ENCODE measurements around the gene ATG14. TPM values are rescaled to one million over a fixed set of nuclear protein-coding genes. Genes with fewer than 3 reads are reported as not detected.

ATG14 gene
- total RNA-seq, 1 donor from 2014 or later, result 12.1 TPM

- TF ChIP-seq CTCF (IDR thresholded peaks at IDR 0.05; ENCODE audit: insufficient read depth, low read length, poor library complexity, severe bottlenecking), result no peak
- Histone ChIP-seq H3K27me3 (ENCODE audit: control insufficient read depth, insufficient read depth, low read length) (no peaks in the 10 kb centered on the region), H3K4me3 (ENCODE audit: low read depth, low read length) (no peak overlapping the region), H3K36me3 (ENCODE audit: control insufficient read depth, insufficient read depth, low read length) (no peaks in the 10 kb centered on the region)
- no peak for DNase-seq (ENCODE audit: low read depth)
Observed at GRCh38 chr14:55451950-55452349, 40.3 kb upstream of the ATG14 start.

- Histone ChIP-seq H3K36me3 (ENCODE audit: control insufficient read depth, insufficient read depth, low read length) (no peaks in the 10 kb centered on the region), H3K27me3 (ENCODE audit: control insufficient read depth, insufficient read depth, low read length) (no peaks in the 10 kb centered on the region), H3K4me3 (ENCODE audit: low read depth, low read length) (no peak overlapping the region)
- no peak for DNase-seq (ENCODE audit: low read depth)
- TF ChIP-seq CTCF (IDR thresholded peaks at IDR 0.05; ENCODE audit: insufficient read depth, low read length, poor library complexity, severe bottlenecking), result no peak
Observed at GRCh38 chr14:55451398-55451797, 39.8 kb upstream of the ATG14 start.

- Histone ChIP-seq H3K4me3 (ENCODE audit: low read depth, low read length) (no peak overlapping the region), H3K27me3 (ENCODE audit: control insufficient read depth, insufficient read depth, low read length) (no peaks in the 10 kb centered on the region), H3K36me3 (ENCODE audit: control insufficient read depth, insufficient read depth, low read length) (no peaks in the 10 kb centered on the region)
- DNase-seq (ENCODE audit: low read depth), result no peak
- no peak for TF ChIP-seq CTCF (IDR thresholded peaks at IDR 0.05; ENCODE audit: insufficient read depth, low read length, poor library complexity, severe bottlenecking)
Observed at GRCh38 chr14:55450987-55451386, 39.4 kb upstream of the ATG14 start.

GRCh38 chr14:55450539-55450938, 38.9 kb upstream of the ATG14 start:
- H3K4me3 ChIP-seq (ENCODE audit: low read depth, low read length), result no peak overlapping the region
- DNase-seq (ENCODE audit: low read depth), result no peak
- H3K27me3 ChIP-seq (ENCODE audit: control insufficient read depth, insufficient read depth, low read length), result no peaks in the 10 kb centered on the region
- no peaks in the 10 kb centered on the region for H3K36me3 ChIP-seq (ENCODE audit: control insufficient read depth, insufficient read depth, low read length)
- no peak for TF ChIP-seq CTCF (IDR thresholded peaks at IDR 0.05; ENCODE audit: insufficient read depth, low read length, poor library complexity, severe bottlenecking)

GRCh38 chr14:55450124-55450523, 38.5 kb upstream of the ATG14 start:
- TF ChIP-seq CTCF (IDR thresholded peaks at IDR 0.05; ENCODE audit: insufficient read depth, low read length, poor library complexity, severe bottlenecking), result no peak
- H3K4me3 ChIP-seq (ENCODE audit: low read depth, low read length), result no peak overlapping the region
- H3K36me3 ChIP-seq (ENCODE audit: control insufficient read depth, insufficient read depth, low read length), result no peaks in the 10 kb centered on the region
- H3K27me3 ChIP-seq (ENCODE audit: control insufficient read depth, insufficient read depth, low read length), result no peaks in the 10 kb centered on the region
- no peak for DNase-seq (ENCODE audit: low read depth)

GRCh38 chr14:55449116-55449515, 37.5 kb upstream of the ATG14 start:
- no peak for TF ChIP-seq CTCF (IDR thresholded peaks at IDR 0.05; ENCODE audit: insufficient read depth, low read length, poor library complexity, severe bottlenecking)
- H3K36me3 ChIP-seq (ENCODE audit: control insufficient read depth, insufficient read depth, low read length), result no peaks in the 10 kb centered on the region
- H3K4me3 ChIP-seq (ENCODE audit: low read depth, low read length), result no peak overlapping the region
- no peaks in the 10 kb centered on the region for H3K27me3 ChIP-seq (ENCODE audit: control insufficient read depth, insufficient read depth, low read length)
- DNase-seq (ENCODE audit: low read depth), result no peak
